ENCODE measurements around the gene TENM4. TPM values are rescaled to one million over a fixed set of nuclear protein-coding genes. Genes with fewer than 3 reads are reported as not detected.

TENM4 gene
- total RNA-seq, 4 donors from 2014 or later = 4.0 to 14.6 (median 4.5) TPM

- no peak for TF ChIP-seq CTCF (IDR thresholded peaks at IDR 0.05; ENCODE audit: low read depth)
Observed at GRCh38 chr11:78773077-78773476, 667.8 kb downstream of the TENM4 start.

DNA sequence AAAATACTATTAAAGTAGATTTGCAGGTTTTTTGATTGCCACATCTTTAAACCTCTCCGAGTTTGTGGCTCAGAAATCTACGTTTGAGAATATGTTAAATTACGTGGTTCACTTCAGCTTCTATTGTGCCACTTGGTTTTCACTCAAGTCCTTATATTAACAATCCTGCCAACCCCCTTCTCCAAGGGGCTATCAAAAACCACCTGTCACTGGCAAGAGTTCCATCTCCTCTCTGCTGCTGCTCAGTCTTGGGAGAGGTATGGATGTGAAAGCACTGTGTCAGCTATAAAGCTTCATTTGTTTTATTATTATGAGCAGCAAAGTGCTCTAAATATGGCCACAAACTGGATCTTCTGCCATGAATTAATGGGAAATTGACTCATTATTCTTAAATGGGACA, 668.6 kb downstream of the TENM4 start:
- no peak for TF ChIP-seq CTCF (IDR thresholded peaks at IDR 0.05; ENCODE audit: low read depth)

GRCh38 chr11:78770931-78771330, 669.9 kb downstream of the TENM4 start:
- no peak for TF ChIP-seq CTCF (IDR thresholded peaks at IDR 0.05; ENCODE audit: low read depth)

- no peak for TF ChIP-seq CTCF (IDR thresholded peaks at IDR 0.05; ENCODE audit: low read depth)
Observed at GRCh38 chr11:78768971-78769370, 671.9 kb downstream of the TENM4 start.

GRCh38 chr11:78768345-78768744, 672.5 kb downstream of the TENM4 start:
- no peak for TF ChIP-seq CTCF (IDR thresholded peaks at IDR 0.05; ENCODE audit: low read depth)

DNA sequence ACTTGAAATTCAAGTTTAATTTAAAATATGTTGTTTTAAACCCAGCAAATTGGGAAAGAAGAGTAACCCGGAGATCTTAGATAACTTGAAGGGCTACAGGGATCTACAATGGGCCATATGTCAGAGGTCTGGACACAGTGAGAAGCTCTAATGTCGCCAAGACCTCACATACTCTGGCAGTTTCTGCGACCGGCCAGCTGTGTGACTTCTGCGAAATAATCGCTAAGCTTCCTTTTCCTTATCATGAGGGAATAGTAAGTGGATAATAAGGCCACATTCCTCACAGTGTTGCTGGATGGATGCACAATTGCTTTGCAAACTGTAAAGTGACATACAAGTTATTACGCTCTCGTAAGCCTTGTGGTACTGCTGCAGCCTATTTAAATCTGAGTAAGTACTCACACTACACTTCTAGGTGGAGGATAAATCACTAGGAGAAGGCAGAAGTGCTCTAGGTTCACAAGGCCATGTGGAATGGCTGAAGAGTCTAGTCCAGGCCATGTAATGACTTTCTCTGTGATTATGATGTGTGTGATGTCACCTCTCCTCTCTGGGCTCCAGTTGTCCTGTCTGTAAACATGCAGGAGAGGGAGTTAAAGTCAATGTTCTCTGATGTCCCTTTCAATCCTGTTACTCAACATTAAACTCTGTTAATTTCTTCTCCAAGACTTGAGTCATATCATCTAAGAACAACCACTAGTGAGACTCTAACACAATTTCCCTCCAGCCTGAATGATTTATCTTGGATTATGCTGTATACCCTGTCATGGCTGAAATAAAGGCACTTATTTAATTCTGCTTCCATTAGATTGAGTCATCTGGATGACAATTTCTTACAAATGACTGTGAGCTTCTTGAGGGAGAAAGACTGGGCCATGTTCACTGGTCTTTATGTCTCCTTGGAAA, 673.5 kb downstream of the TENM4 start:
- TF ChIP-seq CTCF (IDR thresholded peaks at IDR 0.05; ENCODE audit: low read depth) = no peak

DNA sequence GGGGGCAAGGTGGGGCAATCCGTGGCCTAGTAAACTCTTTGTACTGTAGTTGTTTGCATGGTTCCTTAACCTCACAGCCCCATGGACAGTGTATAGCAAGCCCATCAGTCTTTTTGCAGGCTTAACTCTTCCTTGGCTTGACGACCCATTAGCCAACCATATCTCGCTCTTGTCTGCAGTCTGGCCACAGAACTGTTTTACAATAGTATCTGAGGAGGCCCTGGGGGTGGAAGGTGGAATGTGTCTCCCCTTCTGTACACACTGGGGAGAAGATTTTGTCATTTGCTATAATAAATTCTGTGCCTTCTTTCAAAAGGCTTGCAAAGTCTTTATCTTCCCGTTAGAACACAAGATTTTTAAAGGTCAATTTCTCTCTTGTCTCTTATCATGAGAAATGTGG, 675.9 kb downstream of the TENM4 start:
- no peak for TF ChIP-seq CTCF (IDR thresholded peaks at IDR 0.05; ENCODE audit: low read depth)

Data from subcutaneous adipose tissue (tissue), 4 donors.